OCI-LY1 (cell line): Measurements from ENCODE around the gene IGFBPL1.

Experiments
- H2AFZ ChIP-seq: fragments of 200-600 bp; sonication (generic), shearing (Covaris generic); 2 replicates; pipeline ENCODE4 v1.6.0; 2014; ENCODE audit warnings: antibody characterized with exemption, mild to moderate bottlenecking, low read length
- H3F3A ChIP-seq: fragments of 200-600 bp; sonication (generic), shearing (Covaris generic); 2 replicates; pipeline ENCODE4 v1.6.0; 2014; ENCODE audit warnings: mild to moderate bottlenecking, antibody characterized with exemption, low read length, moderate library complexity; ENCODE audit not compliant: insufficient read depth
- H3K27ac ChIP-seq: fragments of 200-600 bp; sonication (generic); 2 replicates; pipeline ENCODE4 v1.5.1; 2014; ENCODE audit warnings: low read length, mixed run types, mild to moderate bottlenecking, low read depth; ENCODE audit not compliant: poor library complexity, severe bottlenecking
- H3K27me3 ChIP-seq: fragments of 200-600 bp; sonication (generic); 2 replicates; pipeline ENCODE4 v1.6.0; 2014; ENCODE audit warnings: antibody characterized with exemption, mild to moderate bottlenecking, low read length, moderate library complexity; ENCODE audit not compliant: insufficient read depth
- H3K36me3 ChIP-seq: fragments of 200-600 bp; sonication (generic); 2 replicates; pipeline ENCODE4 v1.6.1; 2014; ENCODE audit warnings: mild to moderate bottlenecking, antibody characterized with exemption, low read length, moderate library complexity, mixed read lengths; ENCODE audit not compliant: insufficient read depth
- H3K4me1 ChIP-seq: fragments of 200-600 bp; sonication (generic); 2 replicates; pipeline ENCODE4 v1.5.1; 2014; ENCODE audit warnings: mild to moderate bottlenecking, low read length, moderate library complexity; ENCODE audit not compliant: insufficient read depth, severe bottlenecking
- H3K4me2 ChIP-seq: fragments of 200-600 bp; sonication (generic), shearing (Covaris generic); 2 replicates; pipeline ENCODE4 v1.6.1; 2014; ENCODE audit warnings: low read length
- H3K4me3 ChIP-seq: fragments of 200-600 bp; sonication (generic); 2 replicates; pipeline ENCODE4 v1.5.1; 2014; ENCODE audit warnings: low read length, low read depth, mild to moderate bottlenecking, mixed read lengths; ENCODE audit not compliant: poor library complexity, severe bottlenecking
- H3K79me2 ChIP-seq: fragments of 200-600 bp; shearing (Covaris generic); 2 replicates; pipeline ENCODE4 v1.6.1; 2016; ENCODE audit warnings: mixed run types, low read length, mixed read lengths; ENCODE audit not compliant: insufficient read depth
- H3K9ac ChIP-seq: fragments of 200-600 bp; sonication (generic), shearing (Covaris generic); 2 replicates; pipeline ENCODE4 v1.6.1; 2014; ENCODE audit warnings: mild to moderate bottlenecking, low read length, mixed read lengths
- H3K9me2 ChIP-seq: fragments of 200-600 bp; sonication (generic), shearing (Covaris generic); 2 replicates; pipeline ENCODE4 v1.6.1; 2014; ENCODE audit warnings: low read depth, mild to moderate bottlenecking, low read length, mixed read lengths
- H3K9me3 ChIP-seq: fragments of 200-600 bp; shearing (Covaris generic); 2 replicates; pipeline ENCODE4 v1.6.1; 2014; ENCODE audit warnings: low read length, mixed read lengths
- H4K20me1 ChIP-seq: fragments of 200-600 bp; sonication (generic), shearing (Covaris generic); 2 replicates; pipeline ENCODE4 v1.6.0; 2016; ENCODE audit warnings: mild to moderate bottlenecking, low read length; ENCODE audit not compliant: insufficient read depth
- EZH2 ChIP-seq: fragments of 200-600 bp; sonication (generic), shearing (Covaris generic); IDR thresholded peaks from 2 replicates; pipeline ENCODE4 v1.8.0; 2017; ENCODE audit warnings: borderline replicate concordance, mixed run types, mild to moderate bottlenecking, antibody characterized with exemption, low read length, moderate library complexity, mixed read lengths
- TF ChIP-seq, protein P1 (sequence below): fragments of 200-600 bp; sonication (generic), shearing (Covaris generic); IDR thresholded peaks from 2 replicates; pipeline ENCODE4 v1.5.1; 2017; ENCODE audit warnings: mild to moderate bottlenecking, antibody characterized with exemption, low read length, moderate library complexity, mixed read lengths

Gene IGFBPL1

DNA sequence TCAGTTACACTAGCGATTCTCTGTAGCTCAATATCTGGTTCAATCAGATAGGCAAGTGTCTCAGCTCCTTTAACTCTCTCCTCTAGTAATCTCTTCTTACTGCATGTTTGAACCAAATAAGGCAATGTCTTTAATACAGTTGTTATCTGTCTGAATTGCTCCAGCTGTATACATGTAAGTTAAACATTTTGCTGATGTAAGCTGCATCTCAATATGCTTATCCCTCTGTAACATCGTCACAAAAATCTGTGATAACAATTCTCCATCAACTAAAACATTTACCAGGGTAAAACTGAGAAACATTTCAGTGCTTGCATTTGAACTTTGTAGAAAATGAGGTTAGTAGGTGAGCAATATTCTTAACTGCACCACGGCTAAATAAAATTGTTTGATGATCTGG, 29.6 kb upstream of the IGFBPL1 start:
- Histone ChIP-seq H3K27me3 (no peaks in the 10 kb centered on the region), H3K9me2 (no peaks in the 10 kb centered on the region), H3K4me1 (no peaks in the 10 kb centered on the region), H3F3A (no peaks in the 10 kb centered on the region), H3K36me3 (no peaks in the 10 kb centered on the region), H3K27ac (no peak overlapping the region), H3K4me2 (no peak overlapping the region), H2AFZ (no peak overlapping the region), H3K4me3 (no peak overlapping the region), H3K9me3 (no peaks in the 10 kb centered on the region), H4K20me1 (no peaks in the 10 kb centered on the region), H3K9ac (no peak overlapping the region), H3K79me2 (no peaks in the 10 kb centered on the region)
- TF ChIP-seq EZH2 = no peak
- TF ChIP-seq, protein P1, sequence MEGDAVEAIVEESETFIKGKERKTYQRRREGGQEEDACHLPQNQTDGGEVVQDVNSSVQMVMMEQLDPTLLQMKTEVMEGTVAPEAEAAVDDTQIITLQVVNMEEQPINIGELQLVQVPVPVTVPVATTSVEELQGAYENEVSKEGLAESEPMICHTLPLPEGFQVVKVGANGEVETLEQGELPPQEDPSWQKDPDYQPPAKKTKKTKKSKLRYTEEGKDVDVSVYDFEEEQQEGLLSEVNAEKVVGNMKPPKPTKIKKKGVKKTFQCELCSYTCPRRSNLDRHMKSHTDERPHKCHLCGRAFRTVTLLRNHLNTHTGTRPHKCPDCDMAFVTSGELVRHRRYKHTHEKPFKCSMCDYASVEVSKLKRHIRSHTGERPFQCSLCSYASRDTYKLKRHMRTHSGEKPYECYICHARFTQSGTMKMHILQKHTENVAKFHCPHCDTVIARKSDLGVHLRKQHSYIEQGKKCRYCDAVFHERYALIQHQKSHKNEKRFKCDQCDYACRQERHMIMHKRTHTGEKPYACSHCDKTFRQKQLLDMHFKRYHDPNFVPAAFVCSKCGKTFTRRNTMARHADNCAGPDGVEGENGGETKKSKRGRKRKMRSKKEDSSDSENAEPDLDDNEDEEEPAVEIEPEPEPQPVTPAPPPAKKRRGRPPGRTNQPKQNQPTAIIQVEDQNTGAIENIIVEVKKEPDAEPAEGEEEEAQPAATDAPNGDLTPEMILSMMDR = no peak

DNA sequence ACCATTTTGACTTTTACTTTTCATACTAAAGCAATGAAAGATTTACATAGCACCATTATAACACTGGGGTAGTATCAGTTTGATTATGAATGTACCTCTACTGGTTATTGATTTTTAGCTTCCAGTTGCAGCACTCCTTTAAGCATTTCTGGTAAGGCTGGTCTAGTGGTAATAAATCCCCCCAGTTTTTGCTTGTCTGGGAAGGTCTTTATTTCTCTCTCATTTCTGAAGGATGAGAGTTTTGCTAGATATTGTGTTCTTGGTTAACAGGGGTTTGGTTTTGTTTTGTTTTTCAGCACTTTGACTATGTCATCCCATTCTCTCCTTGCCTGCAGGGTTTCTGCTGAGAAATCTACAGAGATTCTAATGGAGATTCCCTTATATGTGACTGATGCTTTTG, 26.9 kb upstream of the IGFBPL1 start:
- no peaks in the 10 kb centered on the region for H3K9me2 ChIP-seq
- H3K27me3 ChIP-seq = no peaks in the 10 kb centered on the region
- H2AFZ ChIP-seq = no peak overlapping the region
- H3K27ac ChIP-seq = no peak overlapping the region
- H3K79me2 ChIP-seq = no peaks in the 10 kb centered on the region
- no peaks in the 10 kb centered on the region for H3K36me3 ChIP-seq
- no peaks in the 10 kb centered on the region for H4K20me1 ChIP-seq
- H3F3A ChIP-seq = no peaks in the 10 kb centered on the region
- H3K4me2 ChIP-seq = no peak overlapping the region
- no peak overlapping the region for H3K4me3 ChIP-seq
- H3K4me1 ChIP-seq = no peaks in the 10 kb centered on the region
- no peaks in the 10 kb centered on the region for H3K9me3 ChIP-seq
- no peak overlapping the region for H3K9ac ChIP-seq
- TF ChIP-seq EZH2 = no peak
- TF ChIP-seq, protein P1 = no peak

DNA sequence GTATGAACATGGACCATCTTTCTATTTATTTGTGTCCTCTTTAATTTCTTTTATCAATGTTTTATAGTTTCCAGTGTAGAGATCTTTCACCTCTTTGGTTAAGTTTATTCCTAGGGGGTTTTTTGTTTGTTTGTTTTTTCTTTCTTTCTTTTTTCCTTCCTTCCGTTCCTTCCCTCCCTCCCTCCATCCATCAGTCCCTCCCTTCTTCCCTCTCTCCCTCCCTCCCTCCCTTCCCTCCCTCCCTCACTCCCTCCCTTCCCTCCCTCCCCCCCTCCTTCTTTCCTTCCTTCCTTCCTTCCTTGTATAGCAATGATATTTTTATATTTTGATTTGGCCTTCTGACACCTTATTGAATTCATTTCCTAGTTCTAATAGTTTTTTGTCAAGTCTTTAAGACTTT, 23.4 kb upstream of the IGFBPL1 start:
- no peak overlapping the region for H3K27ac ChIP-seq
- no peak overlapping the region for H3K4me2 ChIP-seq
- no peak overlapping the region for H3K9ac ChIP-seq
- no peaks in the 10 kb centered on the region for H3K9me3 ChIP-seq
- no peak for TF ChIP-seq EZH2
- TF ChIP-seq, protein P1 = no peak
- H3K4me1 ChIP-seq = no peaks in the 10 kb centered on the region
- no peaks in the 10 kb centered on the region for H3K9me2 ChIP-seq
- no peaks in the 10 kb centered on the region for H3K27me3 ChIP-seq
- no peak overlapping the region for H2AFZ ChIP-seq
- no peaks in the 10 kb centered on the region for H3K79me2 ChIP-seq
- H3K36me3 ChIP-seq = no peaks in the 10 kb centered on the region
- no peaks in the 10 kb centered on the region for H4K20me1 ChIP-seq
- H3K4me3 ChIP-seq = no peak overlapping the region
- H3F3A ChIP-seq = no peaks in the 10 kb centered on the region
